Upper lobe of left lung (tissue), 6 donors: Measurements from ENCODE around the gene GALNT3. TPM values are rescaled to one million over a fixed set of nuclear protein-coding genes. Genes with fewer than 3 reads are reported as not detected.

Source experiments
- ATAC-seq, 2 donors: fragments of 200-7000 bp; cut with Tn5 transposase; one replicate each; pipeline ENCODE4 v1.9.1; 2022; ENCODE audit warnings: mild to moderate bottlenecking in 2 of 2, moderate library complexity in 2 of 2; ENCODE audit not compliant: low FRiP score in 2 of 2
- DNase-seq, 2 donors: peaks; one replicate each; pipeline ENCODE4 v3.0.0-alpha.2; 2019 to 2020
- H3K27ac ChIP-seq, 4 donors: fragments of 200-600 bp; sonication (generic); one replicate each; pipeline ENCODE4 v1.5.1; 2016 to 2019
- H3K27me3 ChIP-seq, 4 donors: fragments of 200-600 bp; sonication (generic); one replicate each; pipeline ENCODE4 v1.5.1; 2017 to 2019
- H3K36me3 ChIP-seq, 4 donors: fragments of 200-600 bp; sonication (generic); one replicate each; pipeline ENCODE4 v1.5.1; 2016 to 2019
- H3K4me1 ChIP-seq, 4 donors: fragments of 200-600 bp; sonication (generic); one replicate each; pipeline ENCODE4 v1.5.1; 2018 to 2019
- H3K4me3 ChIP-seq, 4 donors: fragments of 200-600 bp; sonication (generic); one replicate each; pipeline ENCODE4 v1.5.1; 2017 to 2019; ENCODE audit warnings: mild to moderate bottlenecking in 2 of 4, moderate library complexity in 1 of 4
- H3K9me3 ChIP-seq, 4 donors: fragments of 200-600 bp; sonication (generic); one replicate each; pipeline ENCODE4 v1.5.1; 2018 to 2019
- EP300 ChIP-seq, 4 donors: sonication (generic); formaldehyde crosslinking; IDR thresholded peaks; one replicate each; pipeline ENCODE4 v1.5.1; 2017; ENCODE audit warnings: antibody characterized with exemption in 4 of 4, control low read depth in 2 of 4
- POLR2A ChIP-seq, 4 donors: fragments of 450-650 bp; IDR thresholded peaks; one replicate each; pipeline ENCODE4 v1.5.1; 2016 to 2017; ENCODE audit warnings: antibody characterized with exemption in 4 of 4, mild to moderate bottlenecking in 2 of 4
- POLR2AphosphoS5 ChIP-seq, 2 donors: sonication (generic); formaldehyde crosslinking; IDR thresholded peaks; one replicate each; pipeline ENCODE4 v1.5.1; 2017; ENCODE audit warnings: antibody characterized with exemption in 2 of 2
- WGBS, 2 donors: methylation state at CpG; one replicate each; pipeline ENCODE4 v1.1.5; 2017 to 2018; 5-methylcytosine and 5-hydroxymethylcytosine counted together
- total RNA-seq, 6 donors: library from RNA; depleted of rRNA in 4 of 6; stranded (reverse); fragments of >200 nt in 4 of 6; gene quantifications; one replicate each; pipeline versions ENCODE4 v1.1.0 to v1.2.1, GENCODE V29; 2016 to 2021
- TF ChIP-seq, protein P1 (sequence below), 6 experiments: fragments of 450-650 bp in 4 of 6; fragments of 200-600 bp in 2 of 6; sonication (generic) in 2 of 6; IDR thresholded peaks; one replicate each; pipeline ENCODE4 v1.5.1; 2016 to 2019; ENCODE audit warnings: antibody characterized with exemption in 6 of 6
- donor health status: DM: no; HTN: no; CAD: no; lungs with moderate emphysema.
- donor health status: DM: no; HTN: yes; CAD: no; lungs with severe emphysema.

Gene GALNT3
- total RNA-seq, 6 donors from 2014 or later: 14.9 to 52.3 (median 28.7) TPM

DNA sequence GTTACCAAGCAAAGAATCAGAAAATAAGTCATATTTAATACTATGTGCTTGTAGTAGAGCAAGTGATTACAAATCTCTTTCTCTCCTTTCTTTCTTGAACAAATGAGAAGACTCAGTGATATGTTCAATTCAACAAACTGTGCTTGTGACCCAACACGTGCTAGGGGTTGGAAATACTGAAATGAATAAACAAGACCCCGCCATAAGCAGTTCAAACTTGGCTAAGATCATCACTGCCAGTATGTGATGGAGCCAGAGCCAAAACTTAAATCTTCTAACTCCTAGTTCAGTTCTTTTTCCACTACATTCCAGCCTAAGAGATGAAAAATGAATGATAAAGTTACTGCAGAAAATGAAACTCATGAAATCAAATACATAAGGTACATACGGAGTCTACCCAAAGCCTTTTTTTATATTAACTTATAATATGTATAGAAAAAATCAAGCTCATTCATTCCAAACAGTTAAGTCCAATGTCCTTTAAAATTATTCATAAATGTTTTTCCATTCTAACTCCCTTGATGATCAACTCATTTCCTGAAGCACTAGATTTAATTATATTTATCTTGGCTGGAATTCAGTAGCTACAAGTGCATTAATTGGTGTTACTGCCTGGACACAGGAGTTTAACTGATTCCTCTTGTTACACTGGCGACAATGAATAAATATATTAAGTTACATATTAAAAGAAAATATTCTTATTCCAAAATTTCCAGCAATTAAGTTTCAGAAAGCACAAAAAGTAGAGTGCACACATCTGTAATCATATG, 36.0 kb downstream of the GALNT3 start:
- Histone ChIP-seq H3K4me1 (no peaks in the 10 kb centered on the region), H3K9me3 (no peaks in the 10 kb centered on the region), H3K36me3 (peaks cover 0 to 6% (median 0%) of the 10 kb centered on the region in 4 donors), H3K4me3 (no peak overlapping the region), H3K27me3 (no peaks in the 10 kb centered on the region), H3K27ac (no peak overlapping the region)
- ATAC-seq: no peak
- TF ChIP-seq, protein P1, sequence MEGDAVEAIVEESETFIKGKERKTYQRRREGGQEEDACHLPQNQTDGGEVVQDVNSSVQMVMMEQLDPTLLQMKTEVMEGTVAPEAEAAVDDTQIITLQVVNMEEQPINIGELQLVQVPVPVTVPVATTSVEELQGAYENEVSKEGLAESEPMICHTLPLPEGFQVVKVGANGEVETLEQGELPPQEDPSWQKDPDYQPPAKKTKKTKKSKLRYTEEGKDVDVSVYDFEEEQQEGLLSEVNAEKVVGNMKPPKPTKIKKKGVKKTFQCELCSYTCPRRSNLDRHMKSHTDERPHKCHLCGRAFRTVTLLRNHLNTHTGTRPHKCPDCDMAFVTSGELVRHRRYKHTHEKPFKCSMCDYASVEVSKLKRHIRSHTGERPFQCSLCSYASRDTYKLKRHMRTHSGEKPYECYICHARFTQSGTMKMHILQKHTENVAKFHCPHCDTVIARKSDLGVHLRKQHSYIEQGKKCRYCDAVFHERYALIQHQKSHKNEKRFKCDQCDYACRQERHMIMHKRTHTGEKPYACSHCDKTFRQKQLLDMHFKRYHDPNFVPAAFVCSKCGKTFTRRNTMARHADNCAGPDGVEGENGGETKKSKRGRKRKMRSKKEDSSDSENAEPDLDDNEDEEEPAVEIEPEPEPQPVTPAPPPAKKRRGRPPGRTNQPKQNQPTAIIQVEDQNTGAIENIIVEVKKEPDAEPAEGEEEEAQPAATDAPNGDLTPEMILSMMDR (IDR thresholded peaks at IDR 0.05): no peak
- no peak for TF ChIP-seq POLR2AphosphoS5 (IDR thresholded peaks at IDR 0.05)
- no peak for TF ChIP-seq POLR2A (IDR thresholded peaks at IDR 0.05)
- TF ChIP-seq EP300 (IDR thresholded peaks at IDR 0.05): no peak
- WGBS, 2 donors: 52 to 60% methylated on average over 4 of the region's 4 CpGs
- DNase-seq: no peak

DNA sequence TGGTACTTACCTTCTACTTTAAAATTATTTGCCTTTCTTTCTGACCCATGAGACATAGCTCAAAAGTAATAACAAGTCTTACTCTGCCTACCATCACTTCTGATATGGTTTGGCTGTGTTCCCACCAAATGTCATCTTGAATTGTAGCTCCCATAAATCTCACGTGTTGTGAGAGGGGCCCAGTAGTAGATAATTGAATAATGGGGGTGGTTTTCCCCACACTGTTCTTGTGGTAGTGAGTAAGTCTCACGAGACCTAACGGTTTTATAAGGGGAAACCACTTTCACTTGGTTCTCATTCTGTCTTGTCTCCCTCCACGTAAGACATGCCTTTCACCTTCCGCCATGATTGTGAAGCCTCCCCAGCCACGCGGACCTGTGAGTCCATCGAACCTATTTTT, 47.5 kb downstream of the GALNT3 start:
- Histone ChIP-seq H3K4me1 (no peaks in the 10 kb centered on the region), H3K36me3 (no peaks in the 10 kb centered on the region), H3K27ac (no peak overlapping the region), H3K27me3 (no peaks in the 10 kb centered on the region), H3K9me3 (no peaks in the 10 kb centered on the region), H3K4me3 (no peak overlapping the region)
- DNase-seq: no peak
- no peak for TF ChIP-seq POLR2AphosphoS5 (IDR thresholded peaks at IDR 0.05)
- TF ChIP-seq POLR2A (IDR thresholded peaks at IDR 0.05): no peak
- TF ChIP-seq EP300 (IDR thresholded peaks at IDR 0.05): no peak
- TF ChIP-seq, protein P1 (IDR thresholded peaks at IDR 0.05): no peak
- 87 to 93% methylated on average over 8 of the region's 8 CpGs for WGBS, 2 donors
- ATAC-seq: no peak

DNA sequence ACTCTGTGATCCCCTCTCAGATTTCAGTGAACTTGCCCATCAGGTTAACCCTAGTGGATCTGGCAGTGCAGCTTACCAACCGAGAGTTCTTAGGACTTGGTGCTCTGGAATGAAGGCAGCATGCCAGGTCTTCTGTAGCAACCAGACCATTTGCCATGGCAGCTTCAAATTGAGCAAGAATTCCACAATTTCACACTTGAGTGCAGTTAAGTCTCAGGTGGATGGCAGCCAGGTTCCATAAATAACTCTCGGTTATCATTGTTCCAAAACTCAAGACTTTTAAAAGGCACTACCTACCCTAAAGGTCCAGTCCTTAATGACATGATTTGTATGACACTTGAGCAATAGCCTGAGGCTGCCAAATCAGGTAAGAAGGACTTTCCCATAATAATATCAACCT, 48.1 kb downstream of the GALNT3 start:
- H3K4me3 ChIP-seq: no peak overlapping the region
- TF ChIP-seq EP300 (IDR thresholded peaks at IDR 0.05): peak in 1 of 4 donors; percentile 63
- peak in 1 of 2 donors; percentile 10 for TF ChIP-seq POLR2AphosphoS5 (IDR thresholded peaks at IDR 0.05)
- TF ChIP-seq, protein P1 (IDR thresholded peaks at IDR 0.05): no peak
- TF ChIP-seq POLR2A (IDR thresholded peaks at IDR 0.05): no peak
- whole genome bisulfite sequencing, 2 donors: 56 to 60% methylated on average over 2 of the region's 2 CpGs
- no peaks in the 10 kb centered on the region for H3K4me1 ChIP-seq
- no peak overlapping the region for H3K27ac ChIP-seq
- DNase-seq (peak in 1 of 2 donors; percentile 87), ATAC-seq (peak; percentile 39 to 66)
- H3K27me3 ChIP-seq: no peaks in the 10 kb centered on the region
- no peaks in the 10 kb centered on the region for H3K9me3 ChIP-seq
- no peaks in the 10 kb centered on the region for H3K36me3 ChIP-seq

DNA sequence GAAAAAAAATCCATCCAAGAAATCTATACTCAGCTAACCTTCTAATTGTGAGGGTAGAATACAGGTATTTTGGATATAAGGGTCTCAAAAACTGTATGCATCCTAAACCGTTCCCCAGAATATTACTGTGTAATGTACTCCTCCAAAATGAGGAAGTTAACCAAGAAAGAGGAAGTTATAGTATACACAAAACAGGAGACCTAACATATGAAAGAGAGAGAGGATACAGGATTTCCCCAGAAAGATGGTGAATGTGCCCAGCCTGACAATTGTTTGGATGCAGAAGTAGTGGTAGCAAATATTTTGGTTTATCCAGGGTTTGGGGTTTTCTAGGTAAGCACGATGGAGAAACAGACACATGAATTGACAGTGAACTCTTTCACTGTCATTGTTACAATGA, 50.6 kb downstream of the GALNT3 start:
- ATAC-seq: peak in 1 of 2 donors; percentile 43
- Histone ChIP-seq H3K4me3 (no peak overlapping the region), H3K27me3 (no peaks in the 10 kb centered on the region), H3K9me3 (no peaks in the 10 kb centered on the region), H3K4me1 (no peaks in the 10 kb centered on the region), H3K27ac (no peak overlapping the region), H3K36me3 (no peaks in the 10 kb centered on the region)
- TF ChIP-seq POLR2A (IDR thresholded peaks at IDR 0.05) (no peak), POLR2AphosphoS5 (IDR thresholded peaks at IDR 0.05) (no peak), EP300 (IDR thresholded peaks at IDR 0.05) (no peak)
- TF ChIP-seq, protein P1 (IDR thresholded peaks at IDR 0.05): no peak
- 27 to 45% methylated on average over 2 of the region's 2 CpGs for WGBS, 2 donors
- DNase-seq: no peak

DNA sequence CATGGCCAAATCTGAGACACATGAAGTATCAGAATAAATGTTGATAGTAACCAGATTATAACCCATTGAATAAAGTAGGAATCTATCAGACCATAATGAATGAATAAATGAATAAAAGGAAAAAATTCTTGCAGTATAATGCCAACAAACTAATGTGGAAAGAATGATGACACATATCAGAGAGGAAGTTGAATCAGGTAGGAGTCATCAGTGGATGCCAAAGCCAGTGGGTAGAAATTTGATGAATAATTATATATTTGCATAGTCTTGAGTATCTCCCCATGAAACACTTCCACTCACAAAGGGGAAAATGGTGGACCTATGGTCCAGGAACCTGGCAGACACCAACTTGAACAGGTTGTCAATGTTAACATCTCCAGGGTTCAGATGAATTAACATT, 68.6 kb downstream of the GALNT3 start:
- no peaks in the 10 kb centered on the region for H3K27me3 ChIP-seq
- no peaks in the 10 kb centered on the region for H3K36me3 ChIP-seq
- H3K4me3 ChIP-seq: no peak overlapping the region
- TF ChIP-seq EP300 (IDR thresholded peaks at IDR 0.05): no peak
- TF ChIP-seq POLR2AphosphoS5 (IDR thresholded peaks at IDR 0.05): no peak
- no peak for TF ChIP-seq POLR2A (IDR thresholded peaks at IDR 0.05)
- TF ChIP-seq, protein P1 (IDR thresholded peaks at IDR 0.05): no peak
- H3K27ac ChIP-seq: no peak overlapping the region
- H3K9me3 ChIP-seq: no peaks in the 10 kb centered on the region
- no peak for DNase-seq
- no peaks in the 10 kb centered on the region for H3K4me1 ChIP-seq
- ATAC-seq: no peak
